GM19438 (cell line): Measurements from ENCODE around the gene ARRDC1.
"Not testable (repeated sequence)": the region's sequence is repeated elsewhere in the genome, so short reads cannot be mapped to it uniquely, and the experiment has no call there.

Experiments used
- ATAC-seq: cut with Tn5 transposase; IDR thresholded peaks from one replicate; pipeline ENCODE4 v1.9.1; 2021; ENCODE audit warnings: low read depth; ENCODE audit not compliant: unreplicated experiment

The ARRDC1 gene

DNA sequence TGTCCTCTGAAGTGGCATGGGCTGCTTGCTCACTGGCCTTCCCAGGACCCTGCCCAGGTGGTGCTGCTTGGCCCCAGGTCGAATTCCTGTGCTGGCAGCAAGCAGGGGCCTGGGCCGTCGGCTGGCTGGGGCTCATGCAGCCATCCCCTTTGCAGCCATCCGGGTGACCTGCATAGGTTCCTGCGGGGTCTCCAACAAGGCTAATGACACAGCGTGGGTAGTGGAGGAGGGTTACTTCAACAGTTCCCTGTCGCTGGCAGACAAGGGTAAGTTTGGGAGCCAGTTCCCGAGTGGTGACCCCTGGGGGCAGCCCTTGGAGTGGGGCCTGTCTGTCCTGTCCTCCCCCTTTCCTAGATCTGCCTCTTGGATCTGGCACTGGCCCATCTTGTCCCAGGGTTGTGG is 7.3 kb downstream of the ARRDC1 start:
- ATAC-seq: no peak

DNA sequence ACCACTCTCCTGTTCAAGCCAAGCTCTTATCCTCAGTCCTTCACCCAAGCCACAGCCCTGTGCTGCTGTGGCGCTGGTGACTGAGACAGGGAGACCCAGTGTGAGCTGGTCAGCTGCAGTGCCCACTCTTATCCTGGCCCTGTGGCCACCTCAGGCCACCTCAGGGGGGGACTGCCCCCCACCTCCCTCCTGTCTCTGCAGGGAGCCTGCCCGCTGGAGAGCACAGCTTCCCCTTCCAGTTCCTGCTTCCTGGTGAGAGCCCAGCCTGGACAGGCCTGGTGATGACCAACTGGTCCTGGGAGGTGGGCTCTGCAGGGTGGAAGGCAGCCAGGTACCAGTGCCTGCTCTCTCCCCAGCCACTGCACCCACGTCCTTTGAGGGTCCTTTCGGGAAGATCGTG is 7.8 kb downstream of the ARRDC1 start:
- ATAC-seq: no peak

DNA sequence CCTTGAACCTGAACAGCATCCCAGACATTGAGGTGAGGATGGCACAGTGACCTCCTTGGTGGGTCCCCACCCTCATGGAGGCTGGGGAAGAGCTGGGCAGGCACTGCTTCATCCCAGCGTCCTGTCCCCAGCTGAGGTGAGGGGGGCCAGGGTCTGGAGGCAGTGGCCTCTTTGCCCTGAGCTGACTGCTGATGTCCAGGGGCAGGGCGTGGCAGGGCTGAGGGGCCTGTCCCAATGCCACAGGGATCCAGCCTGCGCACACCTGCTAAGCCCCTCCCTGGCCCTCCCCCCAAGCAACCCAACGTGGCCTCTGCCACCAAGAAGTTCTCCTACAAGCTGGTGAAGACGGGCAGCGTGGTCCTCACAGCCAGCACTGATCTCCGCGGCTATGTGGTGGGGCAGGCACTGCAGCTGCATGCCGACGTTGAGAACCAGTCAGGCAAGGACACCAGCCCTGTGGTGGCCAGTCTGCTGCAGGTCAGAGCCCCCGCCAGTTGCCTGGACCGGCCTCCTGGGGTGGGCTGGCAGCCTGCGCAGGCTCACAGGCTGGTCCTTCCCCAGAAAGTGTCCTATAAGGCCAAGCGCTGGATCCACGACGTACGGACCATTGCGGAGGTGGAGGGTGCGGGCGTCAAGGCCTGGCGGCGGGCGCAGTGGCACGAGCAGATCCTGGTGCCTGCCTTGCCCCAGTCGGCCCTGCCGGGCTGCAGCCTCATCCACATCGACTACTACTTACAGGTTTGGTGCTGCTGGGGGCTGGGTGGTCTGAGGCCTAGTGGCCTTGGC is 8.4 kb downstream of the ARRDC1 start:
- ATAC-seq: no peak

DNA sequence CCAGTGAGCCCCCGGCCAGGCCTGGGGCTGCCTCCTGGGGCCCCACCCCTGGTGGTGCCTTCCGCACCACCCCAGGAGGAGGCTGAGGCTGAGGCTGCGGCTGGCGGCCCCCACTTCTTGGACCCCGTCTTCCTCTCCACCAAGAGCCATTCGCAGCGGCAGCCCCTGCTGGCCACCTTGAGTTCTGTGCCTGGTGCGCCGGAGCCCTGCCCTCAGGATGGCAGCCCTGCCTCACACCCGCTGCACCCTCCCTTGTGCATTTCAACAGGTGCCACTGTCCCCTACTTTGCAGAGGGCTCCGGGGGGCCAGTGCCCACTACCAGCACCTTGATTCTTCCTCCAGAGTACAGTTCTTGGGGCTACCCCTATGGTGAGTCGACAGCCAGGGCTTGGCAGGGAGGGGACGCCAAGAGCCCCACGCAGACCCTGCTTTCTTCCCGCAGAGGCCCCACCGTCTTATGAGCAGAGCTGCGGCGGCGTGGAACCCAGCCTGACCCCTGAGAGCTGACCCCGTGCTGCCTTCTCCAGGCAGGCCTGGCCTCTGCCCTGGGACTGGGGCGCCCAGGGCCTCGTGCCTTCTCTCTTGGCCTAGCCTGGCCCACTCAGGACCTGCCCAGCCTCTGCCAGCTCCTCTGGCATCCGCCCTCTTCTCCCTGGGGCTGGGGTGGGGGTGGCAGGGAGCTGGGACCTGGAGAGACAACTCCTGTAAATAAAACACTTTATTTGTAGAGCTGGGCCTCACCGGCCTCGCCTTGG is 9.3 kb downstream of the ARRDC1 start:
- no peak for ATAC-seq

DNA sequence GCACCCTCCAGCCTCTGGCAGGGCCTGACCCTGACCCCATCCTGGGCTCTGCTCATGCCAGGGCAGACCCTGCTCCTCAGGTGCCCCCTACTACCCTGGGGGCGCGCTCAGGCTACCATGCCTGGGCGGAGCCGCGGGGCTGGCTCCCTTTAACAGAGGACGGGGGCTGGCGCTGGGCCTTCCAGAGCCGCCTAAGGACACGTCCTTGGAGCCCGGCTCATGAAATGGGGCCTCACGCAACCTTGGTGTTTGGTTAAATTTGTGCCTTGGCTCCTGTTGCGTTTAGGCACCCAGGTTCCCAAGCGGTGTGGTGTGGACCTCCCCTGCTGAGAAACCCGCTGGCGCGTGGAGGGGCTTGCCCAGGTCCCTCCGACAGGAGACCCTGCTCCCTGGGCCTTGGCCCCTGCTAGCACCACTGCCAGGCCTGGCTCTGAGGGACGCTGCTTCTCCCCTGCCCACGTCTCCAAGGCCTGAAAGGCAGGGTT is 9.9 kb downstream of the ARRDC1 start:
- ATAC-seq: no peak

DNA sequence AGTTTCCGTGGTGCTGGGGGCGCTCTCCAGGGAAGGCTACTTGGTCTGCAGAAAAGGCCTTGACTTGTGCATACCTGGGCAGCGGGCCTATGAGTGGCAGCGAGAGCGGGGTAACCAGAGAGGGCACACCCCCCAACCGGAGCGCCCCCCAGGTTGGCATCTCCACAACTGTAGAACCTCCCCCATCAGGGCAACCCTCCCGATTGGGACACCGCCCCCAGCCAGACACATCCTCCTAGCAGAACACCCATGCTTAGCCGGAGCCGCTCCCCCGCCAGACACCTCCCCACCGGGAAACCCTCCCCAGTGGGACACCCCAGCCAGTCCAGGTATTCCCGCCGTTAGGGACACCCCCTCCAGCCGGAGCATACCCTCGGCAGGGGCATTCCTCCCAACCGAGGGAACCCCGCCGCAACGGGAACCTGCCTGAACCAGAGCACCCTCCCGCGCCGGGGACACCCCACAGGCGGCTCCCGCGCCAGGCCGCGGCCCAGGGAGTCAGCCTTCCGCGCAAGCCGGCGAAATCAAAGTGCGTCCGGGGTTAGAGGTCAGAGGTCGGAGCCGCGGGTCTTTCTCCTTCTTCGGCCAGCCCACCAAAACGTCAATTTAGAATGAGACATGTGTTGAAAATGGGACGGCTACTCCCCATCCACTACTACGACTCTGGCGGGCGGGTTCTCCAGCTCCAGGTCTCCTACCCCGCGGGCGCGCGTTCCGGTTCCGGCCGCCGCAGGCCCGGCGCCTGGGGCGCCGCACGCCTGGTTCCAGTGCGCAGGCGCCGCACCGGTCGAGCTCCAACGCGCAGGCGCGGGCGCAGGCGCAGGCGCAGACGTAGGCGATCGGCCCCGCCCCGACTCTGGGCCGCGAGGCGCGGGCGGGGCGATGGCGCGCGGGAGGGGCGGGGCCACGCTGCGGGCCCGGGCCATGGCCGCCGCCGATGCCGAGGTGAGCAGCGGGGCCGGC is 12.9 kb downstream of the ARRDC1 start, which contains the start of gene EHMT1:
TSS of gene EHMT1 (plus strand) at position 901 of the 963 bp plus-strand sequence. CDS start at position 925, 24 bp downstream.
- peak; percentile 62 for ATAC-seq

DNA sequence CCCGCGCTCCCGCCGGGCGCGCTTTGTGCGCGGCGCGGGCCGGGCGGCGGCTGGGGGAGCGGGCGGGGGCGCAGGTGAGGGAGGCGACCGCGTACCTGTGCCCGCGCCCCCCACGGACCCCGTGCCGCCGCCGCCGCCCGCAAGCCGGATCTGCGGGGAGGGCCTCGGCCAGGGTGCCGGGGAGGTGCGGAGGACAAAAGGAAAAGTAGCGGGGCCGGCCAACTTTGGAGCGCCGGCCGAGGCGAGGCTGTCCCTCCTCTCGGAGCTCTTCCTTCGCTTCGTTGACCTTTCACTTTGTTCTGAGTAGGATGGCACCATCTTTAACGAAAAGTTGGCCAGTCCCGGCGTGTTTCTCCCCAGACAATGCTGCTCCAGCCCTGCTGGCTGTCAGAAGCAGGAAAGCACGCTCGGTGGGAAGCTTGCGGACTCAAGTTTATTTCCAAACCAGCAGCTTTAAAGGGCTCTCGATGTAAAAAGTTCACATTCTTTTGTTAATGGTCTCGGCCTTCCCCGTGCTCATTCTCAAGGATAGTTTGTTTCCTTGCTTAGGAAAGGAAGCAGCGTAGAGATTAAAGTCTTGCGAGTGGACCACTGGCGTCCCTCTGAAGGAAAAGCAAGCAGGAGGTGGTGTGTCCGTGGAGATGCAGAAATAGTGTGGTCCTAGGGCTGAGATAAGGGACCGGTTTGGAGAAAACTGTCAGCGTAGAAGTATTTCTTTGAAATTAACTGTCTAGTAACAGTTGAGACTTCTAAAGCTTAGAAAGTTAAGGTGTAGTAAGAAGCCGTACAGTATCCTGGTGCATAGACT is 14.0 kb downstream of the ARRDC1 start:
- ATAC-seq: no peak

DNA sequence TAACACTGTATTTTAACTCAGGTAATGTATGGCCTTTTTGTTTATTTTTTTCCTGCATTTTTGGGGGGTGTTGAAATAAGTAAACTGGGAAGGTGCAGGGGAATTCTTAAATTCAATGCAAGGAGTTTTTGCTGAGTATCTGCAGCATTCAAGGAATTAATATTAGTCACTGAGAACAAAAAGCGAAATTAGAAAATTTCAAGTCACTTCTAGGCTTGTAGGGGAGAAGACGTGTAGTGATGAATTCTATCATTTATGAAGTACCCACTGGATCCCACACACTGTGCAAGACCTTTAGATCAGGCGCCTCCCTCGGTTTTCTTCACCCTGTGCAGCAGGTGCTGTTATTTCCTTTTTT is 14.5 kb downstream of the ARRDC1 start:
- ATAC-seq: no peak

DNA sequence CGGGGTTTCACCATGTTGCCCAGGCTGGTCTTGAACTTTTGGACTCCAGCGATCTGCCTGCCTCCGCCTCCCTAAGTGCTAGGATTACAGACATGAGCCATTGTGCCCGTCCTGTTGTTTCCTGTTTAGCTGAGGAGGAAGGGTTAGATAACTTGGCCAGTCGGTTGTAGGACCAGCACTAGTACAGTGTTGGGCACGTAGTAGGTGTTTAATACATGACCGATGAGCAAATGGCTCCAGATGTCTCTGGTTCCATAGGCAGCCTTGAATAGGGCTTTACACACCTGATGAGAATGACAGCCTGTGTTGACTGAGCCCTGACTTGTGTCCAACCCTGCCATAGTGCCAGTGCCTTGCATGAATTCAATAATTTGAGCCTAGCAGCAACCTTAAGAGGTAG is 15.1 kb downstream of the ARRDC1 start:
- ATAC-seq: no peak

DNA sequence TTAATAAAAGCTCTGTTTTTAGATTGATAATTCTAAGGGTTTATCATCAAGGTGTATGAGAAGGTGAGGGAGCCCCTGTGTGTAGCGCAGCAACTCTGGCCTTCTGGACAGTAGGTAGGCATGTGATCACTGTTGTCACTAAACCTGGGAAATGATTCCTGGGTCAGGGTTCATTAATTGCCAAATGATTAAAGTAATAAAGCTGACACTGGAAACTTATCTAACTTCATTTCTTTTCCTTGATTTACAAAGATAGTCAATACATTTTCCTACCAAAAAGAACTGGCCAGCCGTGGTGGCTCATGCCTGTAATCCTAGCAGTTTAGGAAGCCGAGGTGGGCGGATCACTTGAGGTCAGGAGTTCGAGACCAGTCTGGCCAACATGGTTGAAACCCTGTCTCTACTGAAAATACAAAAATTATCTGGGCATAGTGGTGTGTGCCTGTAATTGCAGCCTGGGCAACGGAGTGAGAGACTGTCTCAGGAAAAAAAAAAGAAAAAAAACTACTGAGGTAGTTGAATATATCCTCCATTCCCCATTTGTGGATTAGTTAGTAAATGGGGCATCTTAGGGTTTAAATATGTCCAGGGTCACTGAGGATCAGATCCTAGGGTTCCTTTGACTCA is 15.8 kb downstream of the ARRDC1 start:
- no peak for ATAC-seq

DNA sequence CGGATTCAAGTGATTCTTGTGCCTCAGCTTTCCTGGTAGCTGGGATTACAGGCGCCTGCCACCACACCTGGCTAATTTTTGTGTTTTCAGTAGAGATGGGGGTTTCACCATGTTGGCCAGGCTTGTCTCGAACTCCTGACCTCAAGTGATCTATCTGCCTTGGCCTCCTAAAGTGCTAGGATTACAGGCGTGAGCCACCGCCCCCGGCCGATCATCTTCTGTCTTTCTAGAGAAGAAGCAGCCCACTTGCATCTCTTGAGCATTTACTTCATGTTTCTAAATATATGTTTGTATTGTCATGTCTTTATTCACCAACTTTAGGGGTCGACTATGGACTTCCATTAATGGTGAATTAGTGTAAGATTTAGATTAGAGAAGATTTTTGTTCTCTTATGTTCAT is 16.7 kb downstream of the ARRDC1 start:
- not testable (repeated sequence) for ATAC-seq

DNA sequence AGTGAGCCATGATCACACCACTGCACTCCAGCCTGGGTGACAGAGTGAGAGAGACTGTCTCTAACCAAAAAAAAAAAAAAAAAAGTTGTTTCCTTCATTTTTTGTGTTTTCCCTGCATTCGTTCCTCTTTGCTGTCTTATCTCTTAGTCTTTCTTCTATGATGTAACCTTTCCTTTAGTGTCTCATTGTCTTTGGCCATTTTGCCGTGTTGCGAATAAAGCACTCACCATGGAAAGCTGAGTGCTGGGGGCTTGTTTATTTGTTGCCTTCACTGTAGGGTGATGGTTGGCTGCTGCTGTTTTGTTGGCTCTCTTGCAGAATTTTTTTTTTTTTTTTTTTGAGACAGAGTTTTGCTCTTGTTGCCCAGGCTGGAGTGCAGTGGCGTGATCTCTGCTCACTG is 21.0 kb downstream of the ARRDC1 start:
- ATAC-seq: no peak

DNA sequence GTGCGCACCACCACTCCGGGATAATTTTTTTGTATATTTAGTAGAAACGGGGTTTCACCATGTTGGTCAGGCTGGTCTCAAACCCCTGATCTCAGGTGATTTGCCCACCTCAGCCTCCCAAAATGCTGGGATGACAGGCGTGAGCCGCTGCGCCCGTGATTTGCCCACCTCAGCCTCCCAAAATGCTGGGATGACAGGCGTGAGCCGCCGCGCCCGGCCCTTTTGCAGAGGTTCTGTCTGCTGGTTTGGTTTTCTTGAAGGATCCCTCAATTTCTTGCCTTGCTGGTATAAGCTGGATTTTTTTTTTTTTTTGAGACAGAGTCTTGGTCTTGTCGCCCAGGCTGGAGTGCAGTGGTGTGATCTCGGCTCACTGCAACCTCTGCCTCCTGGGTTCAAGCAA is 21.9 kb downstream of the ARRDC1 start:
- not testable (repeated sequence) for ATAC-seq

DNA sequence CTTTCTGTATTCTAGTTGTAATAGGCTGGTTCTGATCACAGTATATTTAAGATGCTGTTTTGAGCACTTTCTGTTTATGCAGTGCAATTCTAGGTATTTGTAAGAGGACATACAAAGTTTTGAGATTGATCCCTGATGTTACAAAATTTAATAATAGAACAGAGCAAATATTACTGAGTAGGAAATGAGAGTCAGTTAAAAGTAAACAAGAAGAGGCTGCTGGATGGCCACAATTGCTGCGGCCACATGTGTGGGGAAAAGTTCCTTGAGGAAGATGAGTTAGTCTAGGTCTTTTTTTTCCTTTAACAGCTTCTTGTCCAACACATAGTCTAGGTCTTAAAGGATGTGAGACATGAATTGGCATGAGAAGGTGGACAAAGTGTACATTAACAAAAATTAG is 24.6 kb downstream of the ARRDC1 start:
- no peak for ATAC-seq

DNA sequence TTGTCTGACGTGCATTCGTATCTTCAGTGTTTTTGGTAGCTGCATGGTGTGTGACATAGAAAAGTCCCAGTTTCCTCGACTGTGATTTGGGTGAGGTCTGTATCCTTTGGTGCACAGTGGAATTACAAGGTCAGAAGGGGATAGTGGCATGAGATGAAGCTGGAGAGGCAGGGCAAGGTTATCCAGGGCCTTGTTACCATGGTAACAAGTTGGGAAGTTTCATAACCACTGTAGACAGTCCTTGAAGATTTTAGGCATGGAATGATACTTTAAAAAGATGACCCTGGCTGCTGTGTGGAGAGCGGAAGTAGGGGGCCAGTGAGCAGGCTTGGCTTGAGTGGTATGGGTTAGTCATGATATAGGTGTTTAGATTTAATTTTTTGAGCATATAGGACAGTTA is 25.2 kb downstream of the ARRDC1 start:
- ATAC-seq: no peak

DNA sequence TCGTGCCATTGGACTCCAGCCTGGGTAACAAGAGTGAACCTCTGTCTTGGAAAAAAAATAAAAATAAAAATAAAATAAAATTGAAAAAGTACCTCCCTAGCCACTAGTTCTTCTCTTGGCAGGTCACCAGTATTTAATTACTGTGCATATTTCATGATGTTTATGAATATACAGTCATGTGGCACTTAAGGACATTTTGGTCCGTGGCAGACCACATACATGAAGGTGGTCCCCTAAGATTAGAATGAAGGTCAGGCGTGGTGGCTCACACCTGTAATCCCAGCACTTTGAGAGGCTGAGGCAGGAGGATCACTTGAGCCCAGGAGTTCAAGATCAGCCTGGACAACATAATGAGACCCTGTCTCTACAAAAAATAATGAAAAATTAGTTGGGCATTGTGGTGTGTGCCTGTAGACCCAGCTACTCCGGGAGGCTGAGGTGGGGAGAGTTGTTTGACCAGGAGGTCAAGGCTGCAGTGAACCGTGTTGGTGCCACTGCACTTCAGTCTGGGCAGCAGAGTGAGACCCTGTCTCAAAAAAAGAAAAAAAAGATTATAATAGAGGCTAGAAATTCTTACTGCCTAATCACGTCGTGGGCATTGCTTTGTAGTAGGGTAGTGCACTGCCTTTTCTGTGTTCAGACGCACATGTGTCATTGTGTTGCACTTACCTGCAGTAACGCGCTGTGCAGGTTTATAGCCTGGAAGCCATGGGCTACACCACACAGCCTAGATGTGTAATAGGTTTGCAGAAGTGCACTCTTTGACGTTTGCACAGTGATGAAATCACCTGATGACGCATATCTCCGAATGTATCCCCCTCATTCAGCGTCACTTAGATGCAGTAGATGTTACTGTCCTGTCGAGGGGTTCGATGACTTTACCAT is 26.1 kb downstream of the ARRDC1 start:
- ATAC-seq: no peak

DNA sequence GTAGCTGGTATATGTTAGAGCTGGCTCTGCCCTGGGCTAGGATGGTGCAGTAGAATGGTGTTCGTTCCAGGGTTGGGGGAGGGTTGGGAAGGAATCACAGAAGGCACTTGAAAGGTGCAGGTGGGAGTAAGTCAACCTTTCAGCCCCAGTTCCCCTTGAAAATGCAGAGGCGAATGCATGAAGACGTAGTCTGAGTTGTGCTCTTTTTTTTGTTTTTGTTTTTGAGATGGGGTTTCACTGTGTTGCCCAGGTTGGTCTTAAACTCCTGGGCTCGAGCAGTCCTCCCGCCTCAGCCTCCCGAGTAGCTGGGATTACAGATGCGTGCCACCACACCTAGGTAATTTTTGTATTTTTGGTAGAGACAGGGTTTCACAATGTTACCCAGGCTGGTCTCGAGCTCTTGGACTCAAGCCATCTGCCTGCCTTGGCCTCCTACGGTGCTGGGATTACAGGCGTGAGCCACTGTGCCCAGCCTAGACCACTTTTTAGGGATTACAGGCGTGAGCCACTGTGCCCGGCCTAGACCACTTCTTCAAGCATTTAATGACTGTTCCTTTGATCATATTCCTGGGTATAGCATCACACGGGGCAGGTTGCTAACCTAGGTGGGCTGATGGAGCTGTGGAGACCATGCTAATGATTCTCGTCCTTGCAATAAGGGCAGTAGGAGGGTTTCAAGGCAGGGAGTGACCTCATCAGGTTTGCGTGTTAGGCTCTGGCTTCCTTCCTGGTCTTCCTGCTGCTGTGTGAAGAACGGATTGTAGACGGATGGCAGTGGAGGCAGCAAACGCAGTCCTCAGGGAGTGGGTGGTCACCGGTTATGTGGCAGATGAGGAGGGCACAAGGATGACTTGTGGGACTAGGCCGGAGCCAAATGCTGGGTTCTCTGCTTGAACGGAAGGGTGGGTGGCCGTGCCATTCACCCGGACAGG is 27.0 kb downstream of the ARRDC1 start:
- ATAC-seq: no peak
